HG03558 (cell line): ENCODE measurements around the gene SNX2.
A peak's percentile ranks its signal among the peaks of the same experiment; 100 is the strongest.
"Not testable (repeated sequence)": the region's sequence is repeated elsewhere in the genome, so short reads cannot be mapped to it uniquely, and the experiment has no call there.

Experiments used
- ATAC-seq: cut with Tn5 transposase; IDR thresholded peaks from one replicate; pipeline ENCODE4 v1.9.1; 2021; ENCODE audit warnings: moderate number of reproducible peaks; ENCODE audit not compliant: unreplicated experiment; ENCODE audit errors: extremely low read depth

SNX2 gene

GRCh38 chr5:122836947-122837346 is 62.1 kb downstream of the SNX2 start:
- ATAC-seq = no peak

GRCh38 chr5:122839731-122840130 is 64.9 kb downstream of the SNX2 start:
- no peak for ATAC-seq

- ATAC-seq = no peak
These were observed 67.2 kb downstream of the SNX2 start for GRCh38 chr5:122842016-122842580.

GRCh38 chr5:122844136-122844909 is 69.4 kb downstream of the SNX2 start:
- no peak for ATAC-seq

- ATAC-seq = peak; percentile 28
These were observed 70.0 kb downstream of the SNX2 start for GRCh38 chr5:122844910-122845228.

- peak; percentile 83 for ATAC-seq
These were observed 70.6 kb downstream of the SNX2 start, which contains the start of gene SNX24 for GRCh38 chr5:122845229-122846050. Gene SNX24, plus strand, starts transcription at chr5:122845613. Its CDS starts 21 bp downstream, at chr5:122845634.

- ATAC-seq = no peak
These were observed 71.2 kb downstream of the SNX2 start for GRCh38 chr5:122846051-122846550.

GRCh38 chr5:122847687-122848081 is 72.8 kb downstream of the SNX2 start:
- no peak for ATAC-seq

- no peak for ATAC-seq
These were observed 74.9 kb downstream of the SNX2 start for GRCh38 chr5:122849771-122850170.

- not testable (repeated sequence) for ATAC-seq
These were observed 82.7 kb downstream of the SNX2 start for GRCh38 chr5:122857538-122857937.

- ATAC-seq = no peak
These were observed 83.6 kb downstream of the SNX2 start for GRCh38 chr5:122858451-122858850.

GRCh38 chr5:122863240-122863639 is 88.4 kb downstream of the SNX2 start:
- no peak for ATAC-seq

GRCh38 chr5:122863721-122864120 is 88.8 kb downstream of the SNX2 start:
- ATAC-seq = no peak

GRCh38 chr5:122864400-122864799 is 89.5 kb downstream of the SNX2 start:
- ATAC-seq = no peak

- no peak for ATAC-seq
These were observed 90.0 kb downstream of the SNX2 start for GRCh38 chr5:122864842-122865241.

GRCh38 chr5:122870219-122870856 is 95.5 kb downstream of the SNX2 start:
- ATAC-seq = no peak

GRCh38 chr5:122871661-122872060 is 96.8 kb downstream of the SNX2 start:
- ATAC-seq = no peak

- ATAC-seq = no peak
These were observed 99.4 kb downstream of the SNX2 start for GRCh38 chr5:122874179-122874875.

- ATAC-seq = no peak
These were observed 102.6 kb downstream of the SNX2 start for GRCh38 chr5:122877518-122877917.

GRCh38 chr5:122879076-122879475 is 104.2 kb downstream of the SNX2 start:
- no peak for ATAC-seq
